Measurements from ENCODE around the gene PRMT2. TPM values are rescaled to one million over a fixed set of nuclear protein-coding genes. Genes with fewer than 3 reads are reported as not detected.

The PRMT2 gene
- total and polyA plus RNA-seq, 8 donors, result 17.9 to 56.9 (median 26.8) TPM

DNA sequence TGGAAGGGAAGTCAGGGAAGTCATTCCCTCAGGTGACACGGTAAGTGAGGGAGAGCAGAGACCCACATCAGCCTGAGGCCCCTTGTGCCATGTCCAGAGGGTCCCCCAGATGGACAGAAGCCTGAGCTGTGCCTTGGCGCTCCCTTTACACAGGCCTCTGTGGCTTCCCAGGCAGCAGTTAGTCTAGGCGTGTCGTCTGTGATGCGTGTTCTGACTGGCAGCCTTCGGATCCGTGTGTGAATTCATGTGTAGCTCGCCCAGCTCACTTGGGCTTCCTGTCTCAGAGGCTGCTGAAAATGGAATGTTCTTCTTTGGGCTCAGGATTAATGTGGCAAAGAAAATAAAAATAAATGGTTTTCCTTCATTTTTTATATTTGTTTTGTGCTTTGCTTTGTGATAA, 28.3 kb downstream of the PRMT2 start:
- intact Hi-C loops (cut with DNase I), result no loop called here
- no peak for ATAC-seq

DNA sequence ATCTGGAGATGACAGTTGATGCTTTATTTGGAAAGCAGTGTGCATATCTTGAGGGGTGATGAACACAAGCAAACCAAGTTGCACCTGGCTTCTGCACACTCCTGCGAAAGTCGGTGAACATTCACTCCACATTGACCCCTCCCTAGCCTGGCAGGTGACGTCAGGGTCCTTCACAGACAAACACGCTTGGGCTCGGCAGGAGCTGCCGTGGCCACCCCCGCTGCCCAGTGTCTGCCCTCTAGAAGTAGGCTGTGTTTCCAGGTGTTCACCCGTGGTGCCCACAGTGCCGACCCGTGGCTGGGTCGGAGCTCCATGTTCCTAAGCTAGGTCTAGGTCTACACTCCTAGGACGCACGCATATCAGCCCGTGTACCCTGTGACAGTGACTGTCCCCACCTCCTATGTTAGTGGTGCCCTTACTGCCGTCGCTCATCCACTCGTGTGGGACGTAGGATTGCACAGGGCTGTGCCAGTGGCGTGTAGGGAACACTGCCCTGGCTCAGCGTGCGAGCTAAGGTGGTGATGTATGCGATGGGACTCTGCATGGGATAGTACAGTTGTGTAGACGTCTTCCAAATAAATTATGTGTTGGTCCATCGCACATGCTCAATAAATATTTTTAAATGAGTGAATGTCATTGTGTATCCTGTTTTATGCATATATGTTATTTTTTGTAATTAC, 29.0 kb downstream of the PRMT2 start:
- Histone ChIP-seq H3K4me1 (peaks cover 0 to 5% (median 3%) of the 10 kb centered on the region in 3 donors), H3K9me3 (no peaks in the 10 kb centered on the region), H3K36me3 (peaks cover 0 to 7% (median 0%) of the 10 kb centered on the region in 3 donors), H3K4me3 (no peak overlapping the region), H3K27me3 (peaks cover 0 to 10% (median 0%) of the 10 kb centered on the region in 4 donors), H3K27ac (no peak overlapping the region)
- intact Hi-C loops (cut with DNase I), result no loop called here
- FAIRE-seq (no peak), DNase-seq (peak in 1 of 6 donors; percentile 23), ATAC-seq (no peak)
- TF ChIP-seq, protein P1, sequence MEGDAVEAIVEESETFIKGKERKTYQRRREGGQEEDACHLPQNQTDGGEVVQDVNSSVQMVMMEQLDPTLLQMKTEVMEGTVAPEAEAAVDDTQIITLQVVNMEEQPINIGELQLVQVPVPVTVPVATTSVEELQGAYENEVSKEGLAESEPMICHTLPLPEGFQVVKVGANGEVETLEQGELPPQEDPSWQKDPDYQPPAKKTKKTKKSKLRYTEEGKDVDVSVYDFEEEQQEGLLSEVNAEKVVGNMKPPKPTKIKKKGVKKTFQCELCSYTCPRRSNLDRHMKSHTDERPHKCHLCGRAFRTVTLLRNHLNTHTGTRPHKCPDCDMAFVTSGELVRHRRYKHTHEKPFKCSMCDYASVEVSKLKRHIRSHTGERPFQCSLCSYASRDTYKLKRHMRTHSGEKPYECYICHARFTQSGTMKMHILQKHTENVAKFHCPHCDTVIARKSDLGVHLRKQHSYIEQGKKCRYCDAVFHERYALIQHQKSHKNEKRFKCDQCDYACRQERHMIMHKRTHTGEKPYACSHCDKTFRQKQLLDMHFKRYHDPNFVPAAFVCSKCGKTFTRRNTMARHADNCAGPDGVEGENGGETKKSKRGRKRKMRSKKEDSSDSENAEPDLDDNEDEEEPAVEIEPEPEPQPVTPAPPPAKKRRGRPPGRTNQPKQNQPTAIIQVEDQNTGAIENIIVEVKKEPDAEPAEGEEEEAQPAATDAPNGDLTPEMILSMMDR (IDR thresholded peaks at IDR 0.05), result no peak
- 91 to 92% methylated on average over 24 of the region's 24 CpGs for WGBS, 2 donors

More for the DNA sequence above, 28.3 kb downstream of the PRMT2 start:
- TF ChIP-seq, protein P1 (IDR thresholded peaks at IDR 0.05), result no peak
- peaks cover 0 to 5% (median 3%) of the 10 kb centered on the region in 3 donors for H3K4me1 ChIP-seq
- WGBS, 2 donors, result 87 to 92% methylated on average over 8 of the region's 8 CpGs
- H3K9me3 ChIP-seq, result no peaks in the 10 kb centered on the region
- H3K36me3 ChIP-seq, result peaks cover 0 to 9% (median 0%) of the 10 kb centered on the region in 3 donors
- peaks cover 0 to 10% (median 0%) of the 10 kb centered on the region in 4 donors for H3K27me3 ChIP-seq
- FAIRE-seq, result no peak
- DNase-seq, result no peak
- no peak overlapping the region for H3K4me3 ChIP-seq
- no peak overlapping the region for H3K27ac ChIP-seq

DNA sequence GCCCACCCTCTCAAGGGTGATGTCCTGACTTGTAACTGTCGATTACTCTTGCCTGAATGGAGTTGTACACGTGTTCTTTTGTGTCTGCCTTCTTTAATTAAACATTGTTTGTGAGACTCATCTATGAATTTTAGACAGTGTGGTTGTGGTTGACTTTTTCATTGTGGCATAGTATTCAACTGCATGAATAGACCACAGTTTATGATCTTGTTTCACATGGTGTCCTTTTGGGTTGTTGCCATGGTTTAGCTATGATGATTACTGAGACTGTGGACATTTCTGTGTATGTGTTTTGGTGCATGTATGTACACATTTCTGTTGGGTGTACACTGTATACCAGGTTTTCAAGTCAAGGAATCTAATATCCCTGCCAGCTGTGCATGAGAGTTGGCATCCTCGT, 30.1 kb downstream of the PRMT2 start:
- WGBS, 2 donors, result 73 to 88% methylated on average over 3 of the region's 3 CpGs

DNA sequence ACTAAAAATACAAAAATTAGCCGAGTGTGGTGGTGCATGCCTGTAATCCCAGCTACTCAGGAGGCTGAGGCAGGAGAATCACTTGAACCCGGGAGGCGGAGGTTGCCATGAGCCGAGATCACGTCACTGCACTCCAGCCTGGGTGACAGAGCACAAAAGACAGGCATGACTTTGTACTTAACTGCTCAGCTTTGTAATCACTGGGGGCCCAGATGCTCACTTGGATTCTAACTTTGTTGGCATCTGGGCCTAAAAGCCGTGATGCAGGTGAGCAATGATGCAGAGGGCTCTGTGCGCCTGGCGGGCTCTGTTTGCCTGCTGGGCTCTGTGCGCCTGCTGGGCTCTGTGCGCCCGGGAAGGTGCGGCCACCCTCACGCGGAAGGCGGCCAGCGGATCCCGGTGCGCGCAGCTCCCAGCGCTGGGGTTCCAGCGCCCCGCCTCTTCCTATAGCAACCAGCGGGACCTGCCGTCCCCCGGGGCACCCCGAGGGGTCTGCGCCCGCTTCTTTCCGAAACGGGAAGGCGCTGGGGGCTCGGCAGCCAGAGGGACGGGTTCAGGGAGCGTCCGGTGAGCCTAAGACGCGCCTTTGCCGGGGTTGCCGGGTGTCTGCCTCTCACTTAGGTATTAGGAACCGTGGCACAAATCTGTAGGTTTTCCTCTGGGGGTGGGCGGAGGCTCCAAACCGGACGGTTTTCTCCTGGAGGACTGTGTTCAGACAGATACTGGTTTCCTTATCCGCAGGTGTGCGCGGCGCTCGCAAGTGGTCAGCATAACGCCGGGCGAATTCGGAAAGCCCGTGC, 31.7 kb downstream of the PRMT2 start:
- TF ChIP-seq, protein P1 (IDR thresholded peaks at IDR 0.05), result no peak
- peaks cover 0 to 7% (median 0%) of the 10 kb centered on the region in 3 donors for H3K36me3 ChIP-seq
- FAIRE-seq, result no peak
- DNase-seq, result peak in 1 of 6 donors; percentile 57
- peak in 3 of 4 donors; percentile 59 to 67 (median 61) for ATAC-seq
- no peaks in the 10 kb centered on the region for H3K9me3 ChIP-seq
- peak overlapping the region; percentile 5 to 45 (median 9) for H3K4me3 ChIP-seq
- intact Hi-C loops (cut with DNase I), result no loop called here
- H3K4me1 ChIP-seq, result peaks cover 0 to 5% (median 3%) of the 10 kb centered on the region in 3 donors
- H3K27ac ChIP-seq, result no peak overlapping the region
- H3K27me3 ChIP-seq, result peaks cover 0 to 10% (median 0%) of the 10 kb centered on the region in 4 donors
- WGBS, 2 donors, result 7 to 8% methylated on average over 52 to 53 of the region's 53 CpGs

More for the DNA sequence above, 30.1 kb downstream of the PRMT2 start:
- Histone ChIP-seq H3K27ac (no peak overlapping the region), H3K36me3 (peaks cover 0 to 7% (median 0%) of the 10 kb centered on the region in 3 donors), H3K9me3 (no peaks in the 10 kb centered on the region), H3K27me3 (peaks cover 0 to 10% (median 0%) of the 10 kb centered on the region in 4 donors), H3K4me1 (peaks cover 0 to 5% (median 3%) of the 10 kb centered on the region in 3 donors), H3K4me3 (no peak overlapping the region)
- ATAC-seq (no peak), DNase-seq (no peak), FAIRE-seq (no peak)
- intact Hi-C loops (cut with DNase I), result no loop called here
- TF ChIP-seq, protein P1 (IDR thresholded peaks at IDR 0.05), result no peak

Measured in pancreas (tissue), 10 donors.